Activated CD4-positive, alpha-beta memory T cell treated with anti-CD3 and anti-CD28 coated beads, Interleukin-2, amount 10 ng/mL, durations not matched to agents 7 days and 5 days (primary cell): ENCODE results near the gene HOXC10. TPM values are rescaled to one million over a fixed set of nuclear protein-coding genes. Genes with fewer than 3 reads are reported as not detected.
A peak's percentile ranks its signal among the peaks of the same experiment; 100 is the strongest.

Source experiments
- CTCF ChIA-PET: fragments of 350-600 bp; sonication (Branson Sonifier 250); formaldehyde crosslinking; loops from one replicate; lab custom pipeline; 2021; ENCODE audit warnings: antibody characterized with exemption, inconsistent platforms; lab: Charles Lee
- POLR2A ChIA-PET: fragments of 350-600 bp; sonication (Branson Sonifier 250); formaldehyde crosslinking; loops from one replicate; lab custom pipeline; 2021; ENCODE audit warnings: antibody characterized with exemption; lab: Charles Lee
- DNase-seq: peaks from one replicate; pipeline ENCODE4 v3.0.0-alpha.2; 2020
- H3K27ac Mint-ChIP-seq: one replicate; pipeline ENCODE4 v1.8.0; 2021; ENCODE audit warnings: mild to moderate bottlenecking, mixed read lengths
- H3K27me3 Mint-ChIP-seq: one replicate; pipeline ENCODE4 v1.8.0; 2021; ENCODE audit warnings: mixed read lengths
- H3K36me3 Mint-ChIP-seq: one replicate; pipeline ENCODE4 v1.8.0; 2021; ENCODE audit warnings: low read depth, mixed read lengths
- H3K4me1 Mint-ChIP-seq: one replicate; pipeline ENCODE4 v1.8.0; 2021; ENCODE audit warnings: mixed read lengths
- H3K4me3 Mint-ChIP-seq: one replicate; pipeline ENCODE4 v1.8.0; 2021; ENCODE audit warnings: mild to moderate bottlenecking, mixed read lengths
- H3K9me3 Mint-ChIP-seq: one replicate; pipeline ENCODE4 v1.8.0; 2021; ENCODE audit warnings: mixed read lengths
- total RNA-seq, 2 experiments: library from RNA; stranded (reverse); gene quantifications; one replicate each; pipeline ENCODE4 v1.2.3, GENCODE V29; 2021

The HOXC10 gene
- total RNA-seq, 2 experiments from 2014 or later: not detected

DNA sequence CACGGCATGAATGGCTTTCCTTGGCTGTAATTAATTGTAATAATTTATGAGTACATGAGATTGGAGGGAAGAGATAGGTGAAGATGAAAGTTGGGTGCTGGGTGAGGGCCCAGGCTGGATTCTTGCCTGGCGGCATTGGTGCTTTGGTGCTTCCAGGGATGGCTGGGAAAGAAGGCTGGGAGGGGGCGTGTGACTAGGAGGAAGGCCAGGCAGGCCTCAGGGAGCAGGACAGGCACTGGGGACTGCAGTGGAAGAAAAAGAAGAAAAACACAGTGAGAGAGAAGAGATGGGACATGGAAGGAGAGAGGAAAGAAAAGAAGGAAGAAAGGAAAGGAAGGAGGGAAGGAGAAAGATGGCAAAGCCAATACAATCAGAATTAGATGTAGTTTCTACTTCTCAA lies 18.7 kb downstream of the HOXC10 start:
- H3K27ac Mint-ChIP-seq: no peak overlapping the region
- H3K27me3 Mint-ChIP-seq: peaks cover 96% of the 10 kb centered on the region
- no peak overlapping the region for H3K4me3 Mint-ChIP-seq
- H3K36me3 Mint-ChIP-seq: no peaks in the 10 kb centered on the region
- H3K4me1 Mint-ChIP-seq: peaks cover 21% of the 10 kb centered on the region
- POLR2A ChIA-PET: no interaction called here
- H3K9me3 Mint-ChIP-seq: no peaks in the 10 kb centered on the region
- CTCF ChIA-PET: interaction anchor here (0.9 to 7.0 kb wide), 5 partner anchors 14 to 212 kb away, joined by 4 to 74 read pairs (median 5); partner anchors contain the start of gene SMUG1
- DNase-seq: no peak

DNA sequence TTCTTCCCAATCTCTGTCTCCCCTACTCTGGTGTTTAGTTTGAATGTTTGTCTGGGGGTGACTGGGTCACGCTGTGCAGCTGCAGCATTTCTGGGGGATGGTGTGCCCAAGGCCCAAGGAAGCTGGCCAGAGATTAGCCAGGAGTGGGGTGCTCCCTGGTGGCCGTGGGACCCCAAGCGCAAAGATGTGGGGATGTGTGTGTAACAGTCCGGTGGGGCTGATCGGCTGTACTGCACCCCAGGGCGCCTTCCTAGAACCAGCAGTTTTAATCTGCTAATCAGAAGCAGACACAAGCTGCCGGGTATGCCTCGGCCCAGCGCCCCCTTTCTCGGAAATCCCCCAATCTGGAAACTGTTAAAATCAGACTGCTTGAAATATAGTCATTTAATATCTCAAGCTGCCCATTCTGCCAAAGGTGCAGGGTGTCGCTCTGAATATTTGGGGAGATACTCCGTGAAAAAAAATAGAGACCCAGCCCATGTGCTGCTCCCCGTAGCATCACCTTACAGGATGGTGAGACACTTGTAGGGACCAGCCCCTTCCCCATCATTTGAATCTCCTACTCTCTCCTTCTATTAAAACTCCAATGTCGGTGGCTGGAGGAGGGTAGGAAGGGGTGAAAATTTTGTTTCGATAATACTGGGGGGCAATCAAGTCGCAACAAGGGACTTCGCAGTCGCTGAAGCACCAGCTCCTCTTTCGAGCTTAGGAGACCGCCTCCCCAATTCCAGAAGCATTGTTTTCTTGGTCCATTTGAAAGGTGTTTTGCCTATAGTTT lies 19.3 kb downstream of the HOXC10 start:
- no peak overlapping the region for H3K4me3 Mint-ChIP-seq
- H3K27me3 Mint-ChIP-seq: peaks cover 93% of the 10 kb centered on the region
- no peak for DNase-seq
- H3K27ac Mint-ChIP-seq: no peak overlapping the region
- ChIA-PET POLR2A (no interaction called here), CTCF (interaction anchor here (0.9 to 7.0 kb wide), 8 partner anchors 13 to 211 kb away, joined by 3 to 74 read pairs (median 6); partner anchors contain the start of genes HOXC10, HOXC5 and SMUG1)
- H3K9me3 Mint-ChIP-seq: no peaks in the 10 kb centered on the region
- H3K36me3 Mint-ChIP-seq: peaks cover under 1% of the 10 kb centered on the region
- H3K4me1 Mint-ChIP-seq: peaks cover 22% of the 10 kb centered on the region

DNA sequence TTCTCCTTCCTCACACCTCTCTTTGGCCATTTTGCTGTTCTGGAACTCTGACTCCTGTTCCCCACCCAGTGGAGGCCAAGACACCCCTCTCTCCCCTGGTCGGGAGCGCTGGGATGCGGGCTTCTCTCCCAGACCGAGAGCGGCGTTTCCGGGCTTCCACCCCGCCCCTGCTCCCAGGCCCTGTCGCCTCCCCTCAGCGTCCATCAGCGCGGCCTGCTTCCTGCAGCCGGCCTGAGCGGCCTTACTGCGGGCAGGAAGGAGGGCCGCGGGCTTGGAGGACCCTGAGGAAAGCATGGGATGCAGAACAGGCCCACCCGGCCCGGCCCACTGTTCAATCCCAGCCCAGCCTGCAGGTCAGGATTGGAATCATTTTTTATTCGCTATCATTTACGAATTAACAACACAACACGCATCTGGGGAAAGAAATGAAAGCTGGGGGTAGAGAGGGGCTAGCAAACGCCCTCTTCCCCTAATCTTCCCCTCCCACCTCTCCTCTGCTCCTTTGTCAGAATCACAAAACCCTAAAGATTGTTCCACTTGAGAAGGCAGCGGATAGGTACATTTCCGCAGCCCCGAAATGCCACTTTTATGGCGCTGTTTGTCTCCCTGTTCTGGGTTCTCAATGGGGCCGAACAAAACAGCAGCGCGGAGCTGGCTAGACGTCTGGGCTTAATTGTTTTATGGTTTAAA lies 20.0 kb downstream of the HOXC10 start:
- Mint-ChIP-seq H3K9me3 (no peaks in the 10 kb centered on the region), H3K4me3 (no peak overlapping the region)

DNA sequence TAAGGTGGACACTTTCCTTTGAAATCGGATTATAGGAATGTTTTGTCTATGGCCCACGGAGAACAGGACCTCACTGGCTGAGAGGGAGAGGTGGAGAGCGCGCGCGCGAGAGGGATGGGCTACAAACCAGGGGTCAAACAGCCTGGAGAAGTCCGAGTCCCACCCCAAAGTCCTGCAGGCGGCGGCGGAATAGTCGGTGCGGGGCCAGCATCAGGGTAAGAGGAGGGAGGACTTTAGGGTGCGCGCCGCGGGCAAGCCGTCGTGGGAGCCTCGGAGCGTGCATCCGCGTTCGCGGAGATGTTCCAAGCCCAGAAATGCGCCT lies 20.5 kb downstream of the HOXC10 start:
- CTCF ChIA-PET: interaction anchor here (0.6 to 7.0 kb wide), 20 partner anchors 9 to 492 kb away, joined by 3 to 74 read pairs (median 5); partner anchors contain the start of genes HOXC10, HOXC5, NCKAP1L and SMUG1
- Mint-ChIP-seq H3K4me1 (peaks cover 23% of the 10 kb centered on the region), H3K4me3 (no peak overlapping the region), H3K27ac (no peak overlapping the region), H3K27me3 (peaks cover 95% of the 10 kb centered on the region), H3K9me3 (no peaks in the 10 kb centered on the region), H3K36me3 (peaks cover 3% of the 10 kb centered on the region)
- POLR2A ChIA-PET: interaction anchor here (0.8 to 1.0 kb wide), 2 partner anchors 47 to 196 kb away, joined by 3 read pairs; no protein-coding TSS in a partner anchor
- DNase-seq: no peak

More for the DNA sequence above, 20.0 kb downstream of the HOXC10 start:
- no peak for DNase-seq
- H3K27me3 Mint-ChIP-seq: peaks cover 93% of the 10 kb centered on the region
- no peak overlapping the region for H3K27ac Mint-ChIP-seq
- peaks cover 25% of the 10 kb centered on the region for H3K4me1 Mint-ChIP-seq
- CTCF ChIA-PET: interaction anchor here (0.9 to 7.0 kb wide), 18 partner anchors 9 to 493 kb away, joined by 3 to 74 read pairs (median 6); partner anchors contain the start of genes HOXC10, HOXC5, NCKAP1L and SMUG1
- peaks cover 3% of the 10 kb centered on the region for H3K36me3 Mint-ChIP-seq
- POLR2A ChIA-PET: no interaction called here

DNA sequence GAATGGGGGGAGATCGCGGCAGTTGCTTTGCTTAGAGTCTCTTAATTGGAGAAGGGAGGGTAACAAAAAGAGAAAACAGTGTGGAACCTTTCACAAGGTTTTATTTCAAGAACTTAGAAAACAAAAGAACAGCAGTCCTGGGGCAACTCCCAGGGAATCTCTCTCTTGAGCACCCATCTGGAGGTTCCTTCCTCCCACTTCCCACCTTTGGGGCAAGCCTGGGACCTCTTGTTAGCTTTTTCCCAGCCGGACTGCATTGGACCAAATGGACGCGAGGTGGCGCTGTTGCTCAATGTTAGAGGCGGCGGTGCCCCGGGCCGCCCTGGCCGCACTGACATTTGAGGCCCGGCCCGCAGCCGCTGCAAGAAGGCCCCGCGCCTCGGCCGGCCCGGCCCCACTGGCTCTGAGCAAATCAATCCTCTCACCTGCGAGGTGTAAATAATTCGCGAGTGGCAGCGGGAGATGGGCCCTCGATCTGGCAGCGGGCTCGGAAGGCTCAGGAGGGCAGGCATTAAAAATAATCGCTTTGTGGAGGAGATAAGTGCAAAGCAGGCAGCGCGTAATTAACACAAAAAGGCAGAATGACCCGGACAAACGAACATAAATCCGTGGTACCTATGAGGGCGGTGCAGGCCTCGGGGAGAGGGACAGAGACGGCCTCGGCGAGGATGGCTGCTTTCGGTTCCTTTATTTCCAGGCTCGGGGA lies 21.1 kb downstream of the HOXC10 start:
- POLR2A ChIA-PET: interaction anchor here (0.8 to 1.5 kb wide), 3 partner anchors 46 to 202 kb away, joined by 3 to 4 read pairs (median 3); no protein-coding TSS in a partner anchor
- DNase-seq: peak; percentile 85
- Mint-ChIP-seq H3K4me3 (peak overlapping the region; percentile 66), H3K9me3 (no peaks in the 10 kb centered on the region), H3K27ac (no peak overlapping the region), H3K36me3 (peaks cover 3% of the 10 kb centered on the region), H3K27me3 (peaks cover 95% of the 10 kb centered on the region), H3K4me1 (peaks cover 25% of the 10 kb centered on the region)
- CTCF ChIA-PET: interaction anchor here (0.6 to 7.0 kb wide), 20 partner anchors 10 to 492 kb away, joined by 3 to 74 read pairs (median 5); partner anchors contain the start of genes HOXC10, HOXC5, NCKAP1L and SMUG1

DNA sequence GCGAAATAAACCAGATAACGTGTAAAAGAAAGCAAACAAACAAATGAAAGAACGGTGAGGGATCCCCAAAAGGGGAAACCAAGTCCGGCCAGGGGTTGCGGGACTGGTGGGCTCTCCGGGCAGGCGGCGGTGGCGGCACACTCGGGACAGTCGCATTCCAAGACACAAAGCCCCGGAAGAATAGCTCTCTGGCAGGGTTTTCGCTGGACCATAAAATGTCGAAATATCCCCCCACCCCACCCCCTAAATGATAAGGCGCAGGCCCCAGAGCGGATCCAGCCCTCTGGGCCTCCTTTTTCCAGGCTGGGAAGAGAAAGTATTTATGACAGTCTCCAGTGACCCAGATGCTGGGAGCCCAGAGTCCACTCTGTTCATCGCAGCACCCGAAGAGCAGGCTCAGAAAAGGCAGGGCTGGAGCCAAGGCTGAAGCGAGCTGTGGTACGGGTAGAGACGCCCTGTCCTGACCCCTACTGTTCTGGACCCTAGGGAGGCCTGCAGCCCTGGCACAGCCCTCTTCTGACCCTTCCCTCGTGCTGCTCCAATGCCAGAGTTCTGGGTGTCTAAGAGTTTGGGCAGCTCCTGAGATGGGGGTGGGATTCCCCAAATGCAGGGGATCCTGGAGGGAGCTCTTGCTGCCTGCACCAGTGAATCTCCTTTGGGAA lies 21.7 kb downstream of the HOXC10 start:
- Mint-ChIP-seq H3K27me3 (peaks cover 95% of the 10 kb centered on the region), H3K4me1 (peaks cover 31% of the 10 kb centered on the region), H3K27ac (no peak overlapping the region), H3K4me3 (peak overlapping the region; percentile 66), H3K36me3 (peaks cover 3% of the 10 kb centered on the region), H3K9me3 (no peaks in the 10 kb centered on the region)
- DNase-seq: no peak
- CTCF ChIA-PET: interaction anchor here (0.6 to 7.0 kb wide), 17 partner anchors 11 to 491 kb away, joined by 3 to 74 read pairs (median 6); partner anchors contain the start of genes HOXC10, HOXC5, NCKAP1L and SMUG1
- POLR2A ChIA-PET: interaction anchor here (0.8 to 1.5 kb wide), 3 partner anchors 45 to 201 kb away, joined by 3 to 4 read pairs (median 4); no protein-coding TSS in a partner anchor

DNA sequence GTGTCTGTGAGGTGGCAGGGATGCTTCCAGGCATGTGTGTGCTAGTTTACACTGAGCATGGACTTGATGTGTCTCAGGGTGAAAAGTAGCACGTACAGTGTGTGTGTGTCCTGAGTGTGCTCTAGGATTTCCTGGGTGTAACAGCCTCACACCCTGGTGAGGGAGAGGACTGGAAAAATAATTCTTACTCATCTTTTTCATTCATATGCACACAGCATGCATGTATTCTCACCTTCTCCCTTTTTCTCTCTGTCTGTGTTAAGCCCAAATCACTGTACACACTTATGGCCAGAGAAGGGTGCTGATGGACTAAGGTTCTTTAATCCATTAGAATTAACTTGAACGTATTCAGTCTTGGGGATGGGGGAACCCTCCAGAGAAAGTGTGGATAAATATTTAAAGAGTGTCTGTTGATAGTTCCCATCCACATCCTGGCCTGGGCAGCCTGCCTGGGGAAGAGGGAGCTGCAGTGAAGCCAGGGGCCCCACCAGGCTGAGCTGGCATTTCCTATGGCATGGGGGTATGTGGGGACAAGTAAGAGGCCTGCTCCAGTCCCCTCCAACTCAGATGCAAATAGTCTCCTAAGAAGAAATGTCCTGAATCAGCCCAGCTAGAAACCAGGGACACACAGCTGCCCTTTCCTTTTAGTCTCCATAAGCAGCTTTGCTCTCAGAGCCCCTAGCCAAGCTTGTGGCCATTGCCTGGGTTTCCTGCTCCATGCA lies 22.8 kb downstream of the HOXC10 start:
- Mint-ChIP-seq H3K36me3 (peaks cover 3% of the 10 kb centered on the region), H3K27ac (no peak overlapping the region), H3K4me1 (peaks cover 29% of the 10 kb centered on the region), H3K27me3 (peaks cover 94% of the 10 kb centered on the region), H3K4me3 (no peak overlapping the region), H3K9me3 (no peaks in the 10 kb centered on the region)
- CTCF ChIA-PET: interaction anchor here (1.0 to 7.0 kb wide), 8 partner anchors 9 to 207 kb away, joined by 4 to 74 read pairs (median 13); partner anchors contain the start of genes HOXC10, HOXC5 and SMUG1
- POLR2A ChIA-PET: interaction anchor here (1.1 kb wide), 1 partner anchor 184 kb away, joined by 4 read pairs; no protein-coding TSS in a partner anchor
- DNase-seq: no peak

DNA sequence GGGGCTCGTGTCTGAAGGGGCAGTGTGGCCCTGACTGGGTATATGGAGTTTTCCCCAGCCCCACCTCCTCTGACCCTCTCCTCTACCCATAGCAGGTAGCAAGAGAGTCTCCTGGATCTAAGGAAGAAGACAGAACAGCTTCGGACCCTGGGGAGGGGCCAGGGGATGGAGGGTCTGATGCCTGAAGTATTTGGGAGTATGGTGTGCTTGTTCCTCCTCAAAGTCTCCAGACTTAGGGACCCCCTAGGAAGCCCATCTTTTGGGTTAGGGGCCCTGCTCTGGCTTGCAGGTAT lies 23.3 kb downstream of the HOXC10 start:
- Mint-ChIP-seq H3K4me3 (no peak overlapping the region), H3K27ac (no peak overlapping the region), H3K4me1 (peaks cover 29% of the 10 kb centered on the region), H3K36me3 (peaks cover 3% of the 10 kb centered on the region), H3K9me3 (no peaks in the 10 kb centered on the region), H3K27me3 (peaks cover 94% of the 10 kb centered on the region)
- DNase-seq: no peak
- ChIA-PET POLR2A (interaction anchor here (1.1 kb wide), 1 partner anchor 183 kb away, joined by 4 read pairs; no protein-coding TSS in a partner anchor), CTCF (interaction anchor here (1.0 to 7.0 kb wide), 7 partner anchors 14 to 206 kb away, joined by 3 to 74 read pairs (median 12); partner anchors contain the start of genes HOXC10, HOXC5 and SMUG1)

DNA sequence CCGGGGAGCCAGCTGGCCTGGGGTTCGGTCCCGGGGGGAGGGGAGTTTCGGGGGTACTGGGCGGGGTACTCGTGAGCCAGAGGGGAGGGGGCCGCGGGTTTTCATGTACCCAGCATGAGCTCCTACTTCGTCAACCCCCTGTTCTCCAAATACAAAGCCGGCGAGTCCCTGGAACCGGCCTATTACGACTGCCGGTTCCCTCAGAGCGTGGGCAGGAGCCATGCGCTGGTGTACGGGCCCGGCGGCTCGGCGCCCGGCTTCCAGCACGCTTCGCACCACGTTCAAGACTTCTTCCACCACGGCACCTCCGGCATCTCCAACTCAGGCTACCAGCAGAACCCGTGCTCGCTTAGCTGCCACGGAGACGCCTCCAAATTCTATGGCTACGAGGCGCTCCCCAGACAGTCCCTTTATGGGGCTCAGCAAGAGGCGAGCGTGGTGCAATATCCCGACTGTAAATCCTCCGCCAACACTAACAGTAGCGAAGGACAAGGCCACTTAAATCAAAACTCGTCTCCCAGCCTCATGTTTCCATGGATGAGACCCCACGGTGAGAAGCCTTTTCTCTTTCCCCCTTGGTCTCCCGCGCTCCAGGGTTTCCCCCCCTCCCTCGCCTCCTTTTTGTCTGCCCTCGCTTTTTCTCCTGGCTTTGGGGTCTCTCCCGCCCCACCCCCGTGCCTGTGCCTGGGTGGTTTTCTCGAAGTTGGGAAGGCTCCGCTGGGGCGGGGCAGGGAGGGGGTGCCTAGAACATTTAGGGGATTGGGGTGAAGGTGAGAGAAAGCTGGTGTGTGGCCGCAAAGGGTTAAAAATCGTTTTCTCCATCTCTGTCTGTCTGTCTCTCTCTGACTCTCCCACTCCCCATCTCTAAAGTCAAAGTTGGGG lies 24.5 kb downstream of the HOXC10 start:
- peak overlapping the region; percentile 52 for H3K27ac Mint-ChIP-seq
- DNase-seq: no peak
- POLR2A ChIA-PET: interaction anchor here (0.9 to 1.7 kb wide), 4 partner anchors 8 to 209 kb away, joined by 3 to 4 read pairs (median 4); partner anchors contain the start of gene HOXC5
- H3K4me1 Mint-ChIP-seq: peaks cover 29% of the 10 kb centered on the region
- H3K9me3 Mint-ChIP-seq: no peaks in the 10 kb centered on the region
- H3K27me3 Mint-ChIP-seq: peaks cover 95% of the 10 kb centered on the region
- H3K36me3 Mint-ChIP-seq: peaks cover 3% of the 10 kb centered on the region
- H3K4me3 Mint-ChIP-seq: peak overlapping the region; percentile 24
- CTCF ChIA-PET: interaction anchor here (0.6 to 7.0 kb wide), 10 partner anchors 13 to 266 kb away, joined by 3 to 74 read pairs (median 6); partner anchors contain the start of genes HOXC10, HOXC5 and SMUG1
